Tibial artery (tissue), 4 donors: ENCODE results near the gene BUB1B.

Experiments
- DNase-seq, 2 donors: peaks; one replicate each; pipeline ENCODE4 v3.0.0-alpha.2; 2019
- H3K27ac ChIP-seq, 2 donors: fragments of 200-600 bp; sonication (generic) in 1 of 2; 1 replicate in 1 of 2; 2 replicates in 1 of 2; pipeline ENCODE4 v1.5.1; 2018 to 2019; ENCODE audit warnings: mild to moderate bottlenecking in 1 of 2
- H3K27me3 ChIP-seq, 2 donors: fragments of 200-600 bp; sonication (generic) in 1 of 2; one replicate each; pipeline versions ENCODE4 v1.5.1 to v1.6.0; 2016 to 2019
- H3K36me3 ChIP-seq, 3 donors: fragments of 200-600 bp; sonication (generic) in 2 of 3; one replicate each; pipeline ENCODE4 v1.5.1; 2016 to 2019; ENCODE audit warnings: mild to moderate bottlenecking in 2 of 3
- H3K4me1 ChIP-seq, 4 donors: fragments of 200-600 bp; sonication (generic) in 2 of 4; 1 replicate in 3 of 4; 2 replicates in 1 of 4; pipeline ENCODE4 v1.5.1; 2016 to 2019
- H3K4me3 ChIP-seq, 2 donors: fragments of 200-600 bp; sonication (generic) in 1 of 2; 1 replicate in 1 of 2; 2 replicates in 1 of 2; pipeline ENCODE4 v1.5.1; 2018 to 2019; ENCODE audit warnings: mild to moderate bottlenecking in 2 of 2
- H3K9me3 ChIP-seq, 3 donors: fragments of 200-600 bp; sonication (generic) in 1 of 3; one replicate each; pipeline ENCODE4 v1.5.1; 2016 to 2019
- CTCF ChIP-seq, 2 experiments: fragments of 200-600 bp in 1 of 2; fragments of 450-650 bp in 1 of 2; IDR thresholded peaks; one replicate each; pipeline ENCODE4 v1.5.1; 2017 to 2019; ENCODE audit warnings: antibody characterized with exemption in 2 of 2, mild to moderate bottlenecking in 1 of 2, moderate library complexity in 1 of 2
- intact Hi-C: fragments of 100-400 bp; cut with DNase I; formaldehyde crosslinking; loops from one replicate; pipeline ENCODE4 v1.15.0; 2023; ENCODE audit warnings: low total_unique reads

BUB1B gene

DNA sequence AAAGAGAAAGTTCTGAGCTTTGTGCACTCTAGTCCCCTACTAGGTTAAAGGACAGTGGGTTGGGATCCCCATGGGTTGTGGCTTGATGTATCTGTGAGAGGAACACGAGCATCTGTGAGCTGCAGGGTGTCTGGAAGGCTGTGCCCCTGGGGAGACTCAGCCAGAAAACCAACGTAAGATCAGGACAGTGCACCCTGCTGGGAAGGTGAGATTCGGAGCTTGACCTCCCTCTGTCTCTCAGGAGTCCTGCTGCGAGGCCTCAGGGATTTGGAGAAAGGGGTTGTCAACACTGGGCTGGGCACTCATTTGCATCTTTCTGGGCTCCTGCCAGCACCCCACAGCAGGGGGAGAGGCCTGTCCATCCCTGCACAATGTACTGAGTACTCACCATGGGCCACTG, 106.8 kb downstream of the BUB1B start:
- Histone ChIP-seq H3K4me1 (peaks cover 0 to 12% (median 0%) of the 10 kb centered on the region in 4 donors), H3K36me3 (peaks cover 0 to 15% (median 0%) of the 10 kb centered on the region in 3 donors), H3K27me3 (peaks cover 0 to 8% of the 10 kb centered on the region in 2 donors), H3K27ac (no peak overlapping the region), H3K9me3 (no peaks in the 10 kb centered on the region), H3K4me3 (no peak overlapping the region)
- no peak for DNase-seq
- no peak for TF ChIP-seq CTCF (IDR thresholded peaks at IDR 0.05)
- intact Hi-C loops: no loop called here

DNA sequence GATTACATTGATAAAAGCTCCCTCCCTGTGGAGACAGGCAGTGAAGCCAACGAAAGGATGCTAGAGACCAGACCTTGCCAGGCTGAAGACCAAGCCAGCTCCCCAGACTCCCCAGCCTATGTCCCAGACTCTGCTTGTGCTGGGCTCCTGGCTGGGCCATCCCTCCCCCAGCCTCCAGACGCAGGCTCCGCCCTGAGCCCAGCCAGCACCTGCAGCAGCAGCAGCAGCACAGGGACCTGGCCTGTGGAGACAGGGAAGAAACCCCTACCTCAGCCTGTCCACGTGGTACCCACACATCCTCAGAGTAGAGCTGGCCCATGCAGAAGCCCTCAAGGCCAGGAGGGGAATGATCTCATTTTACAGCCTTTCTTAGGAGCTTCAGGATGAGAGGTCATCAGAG, 108.7 kb downstream of the BUB1B start:
- intact Hi-C loops: loop anchor here (5.0 kb wide), 1 partner anchor 222 kb away; no protein-coding TSS in a partner anchor
- DNase-seq: no peak

GRCh38 chr15:40270246-40270995, 109.6 kb downstream of the BUB1B start:
- no peak for DNase-seq
- Histone ChIP-seq H3K9me3 (no peaks in the 10 kb centered on the region), H3K27ac (no peak overlapping the region), H3K4me3 (no peak overlapping the region), H3K27me3 (peaks cover 0 to 5% of the 10 kb centered on the region in 2 donors), H3K4me1 (peaks cover 0 to 2% (median 0%) of the 10 kb centered on the region in 4 donors), H3K36me3 (peaks cover 0 to 26% (median 0%) of the 10 kb centered on the region in 3 donors)
- intact Hi-C loops: loop anchor here (5.0 kb wide), 1 partner anchor 223 kb away; no protein-coding TSS in a partner anchor
- no peak for TF ChIP-seq CTCF (IDR thresholded peaks at IDR 0.05)

More for the DNA sequence above, 108.7 kb downstream of the BUB1B start:
- H3K27ac ChIP-seq: no peak overlapping the region
- H3K27me3 ChIP-seq: peaks cover 0 to 8% of the 10 kb centered on the region in 2 donors
- no peak for TF ChIP-seq CTCF (IDR thresholded peaks at IDR 0.05)
- no peaks in the 10 kb centered on the region for H3K4me1 ChIP-seq
- H3K4me3 ChIP-seq: no peak overlapping the region
- no peaks in the 10 kb centered on the region for H3K9me3 ChIP-seq
- peaks cover 0 to 26% (median 0%) of the 10 kb centered on the region in 3 donors for H3K36me3 ChIP-seq
